Amniotic stem cell (primary cell): ENCODE measurements around the gene SLC27A5.
"Not testable (repeated sequence)": the region's sequence is repeated elsewhere in the genome, so short reads cannot be mapped to it uniquely, and the experiment has no call there.

Experiments
- DNase-seq: peaks from one replicate; lab custom pipeline; 2025; lab: John Stamatoyannopoulos, UW

SLC27A5 gene

DNA sequence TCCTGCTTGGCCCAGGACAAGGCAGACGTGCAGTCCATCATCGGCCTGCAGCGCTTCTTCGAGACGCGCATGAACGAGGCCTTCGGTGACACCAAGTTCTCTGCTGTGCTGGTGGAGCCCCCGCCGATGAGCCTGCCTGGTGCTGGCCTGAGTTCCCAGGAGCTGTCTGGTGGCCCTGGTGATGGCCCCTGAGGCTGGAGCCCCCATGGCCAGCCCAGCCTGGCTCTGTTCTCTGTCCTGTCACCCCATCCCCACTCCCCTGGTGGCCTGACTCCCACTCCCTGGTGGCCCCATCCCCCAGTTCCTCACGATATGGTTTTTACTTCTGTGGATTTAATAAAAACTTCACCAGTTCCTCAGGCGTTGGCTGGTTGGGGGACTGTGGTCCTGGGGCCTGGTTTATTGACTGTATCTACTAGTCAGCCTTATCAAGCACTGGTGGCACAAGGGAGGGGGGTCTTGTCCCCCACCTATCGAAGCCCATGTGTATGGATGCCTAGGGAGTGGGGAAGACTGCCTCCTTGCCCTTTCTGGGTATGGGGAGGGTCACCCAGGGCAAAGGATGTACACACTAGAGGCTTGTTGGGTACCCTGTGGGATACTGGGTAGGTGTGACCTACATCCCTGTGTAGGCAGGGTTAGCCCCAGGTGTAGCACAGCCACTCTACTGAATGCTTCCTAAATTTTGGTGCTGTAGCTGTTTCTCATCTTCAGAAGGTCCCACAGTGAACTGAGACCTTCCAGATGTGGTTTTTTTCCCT, 38.8 kb upstream of the SLC27A5 start:
- DNase-seq: no peak

GRCh38 chr19:58549664-58550361, 38.0 kb upstream of the SLC27A5 start:
- no peak for DNase-seq

GRCh38 chr19:58548859-58549663, 37.3 kb upstream of the SLC27A5 start:
- DNase-seq: no peak

- DNase-seq: no peak
These were observed 35.8 kb upstream of the SLC27A5 start for GRCh38 chr19:58547323-58548312.

DNA sequence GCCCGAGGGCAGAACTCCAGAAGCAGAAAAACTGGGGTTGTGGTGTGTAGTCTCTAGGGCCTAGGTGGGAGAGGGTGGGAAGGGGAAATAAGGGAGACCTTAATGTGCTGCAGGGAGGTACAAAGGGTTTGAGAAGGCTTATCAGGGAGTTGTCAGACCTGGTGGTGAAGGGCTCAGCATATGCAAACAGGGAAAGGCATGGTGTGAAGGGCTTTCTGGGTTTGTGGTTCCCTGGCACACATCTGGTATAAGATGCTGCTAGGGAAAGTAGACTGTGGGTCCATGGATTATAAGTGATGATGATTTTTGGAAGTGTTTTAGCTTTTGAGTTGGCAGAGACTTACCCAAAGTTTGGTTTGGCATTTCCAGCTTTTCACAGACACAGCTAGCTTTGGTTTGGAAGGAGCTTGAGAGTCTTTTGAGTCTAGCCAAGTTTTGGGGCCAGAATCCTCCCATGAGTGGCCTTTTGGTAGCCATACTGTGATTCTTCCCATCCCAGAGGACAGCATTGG, 34.3 kb upstream of the SLC27A5 start:
- DNase-seq: no peak

DNA sequence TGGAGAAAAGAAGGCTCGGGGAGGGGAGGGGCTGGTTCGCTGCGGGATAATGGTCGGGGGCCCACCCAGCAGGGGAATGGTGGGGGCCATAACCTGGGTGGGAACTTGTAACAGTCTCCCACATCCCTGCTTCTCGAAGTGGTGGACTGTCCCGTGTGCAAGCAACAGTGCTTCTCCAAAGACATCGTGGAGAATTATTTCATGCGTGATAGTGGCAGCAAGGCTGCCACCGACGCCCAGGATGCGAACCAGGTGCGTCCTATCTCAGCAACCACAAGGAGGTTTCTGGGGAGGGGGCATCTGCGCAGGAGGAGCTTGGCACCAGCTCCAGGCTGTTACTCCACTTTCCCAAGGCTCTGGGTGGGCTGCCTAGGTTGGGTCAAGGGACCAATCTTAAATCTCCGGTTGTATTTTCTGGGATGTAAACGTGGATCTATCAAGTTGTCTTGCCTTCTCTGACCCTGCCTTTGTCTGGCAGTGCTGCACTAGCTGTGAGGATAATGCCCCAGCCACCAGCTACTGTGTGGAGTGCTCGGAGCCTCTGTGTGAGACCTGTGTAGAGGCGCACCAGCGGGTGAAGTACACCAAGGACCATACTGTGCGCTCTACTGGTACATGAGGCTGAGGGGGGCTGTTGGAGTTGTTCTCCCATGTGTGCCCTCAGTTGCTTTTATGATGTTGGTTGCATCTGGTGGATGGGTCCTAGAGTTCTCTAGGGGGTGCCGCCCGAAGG, 33.7 kb upstream of the SLC27A5 start:
- DNase-seq: no peak

DNA sequence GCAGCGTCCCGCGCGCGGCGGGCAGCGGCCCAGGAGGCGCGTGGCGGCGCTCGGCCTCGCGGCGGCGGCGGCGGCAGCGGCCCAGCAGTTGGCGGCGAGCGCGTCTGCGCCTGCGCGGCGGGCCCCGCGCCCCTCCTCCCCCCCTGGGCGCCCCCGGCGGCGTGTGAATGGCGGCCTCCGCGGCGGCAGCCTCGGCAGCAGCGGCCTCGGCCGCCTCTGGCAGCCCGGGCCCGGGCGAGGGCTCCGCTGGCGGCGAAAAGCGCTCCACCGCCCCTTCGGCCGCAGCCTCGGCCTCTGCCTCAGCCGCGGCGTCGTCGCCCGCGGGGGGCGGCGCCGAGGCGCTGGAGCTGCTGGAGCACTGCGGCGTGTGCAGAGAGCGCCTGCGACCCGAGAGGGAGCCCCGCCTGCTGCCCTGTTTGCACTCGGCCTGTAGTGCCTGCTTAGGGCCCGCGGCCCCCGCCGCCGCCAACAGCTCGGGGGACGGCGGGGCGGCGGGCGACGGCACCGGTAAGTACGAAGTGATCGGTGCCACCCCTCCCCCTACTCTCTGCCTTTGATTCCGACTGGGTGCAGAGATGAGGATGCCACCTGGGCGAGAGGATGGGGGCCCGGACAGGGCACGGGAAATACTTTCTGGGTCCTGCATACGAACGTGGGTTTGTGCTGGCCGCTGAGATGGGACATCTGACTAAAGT, 32.9 kb upstream of the SLC27A5 start:
- DNase-seq: no peak

GRCh38 chr19:58543826-58544590, 32.2 kb upstream of the SLC27A5 start, which contains the start of gene TRIM28:
Gene TRIM28 (plus strand): TSS chr19:58544064. CDS start chr19:58544758, 694 bp downstream.
- DNase-seq: no peak

DNA sequence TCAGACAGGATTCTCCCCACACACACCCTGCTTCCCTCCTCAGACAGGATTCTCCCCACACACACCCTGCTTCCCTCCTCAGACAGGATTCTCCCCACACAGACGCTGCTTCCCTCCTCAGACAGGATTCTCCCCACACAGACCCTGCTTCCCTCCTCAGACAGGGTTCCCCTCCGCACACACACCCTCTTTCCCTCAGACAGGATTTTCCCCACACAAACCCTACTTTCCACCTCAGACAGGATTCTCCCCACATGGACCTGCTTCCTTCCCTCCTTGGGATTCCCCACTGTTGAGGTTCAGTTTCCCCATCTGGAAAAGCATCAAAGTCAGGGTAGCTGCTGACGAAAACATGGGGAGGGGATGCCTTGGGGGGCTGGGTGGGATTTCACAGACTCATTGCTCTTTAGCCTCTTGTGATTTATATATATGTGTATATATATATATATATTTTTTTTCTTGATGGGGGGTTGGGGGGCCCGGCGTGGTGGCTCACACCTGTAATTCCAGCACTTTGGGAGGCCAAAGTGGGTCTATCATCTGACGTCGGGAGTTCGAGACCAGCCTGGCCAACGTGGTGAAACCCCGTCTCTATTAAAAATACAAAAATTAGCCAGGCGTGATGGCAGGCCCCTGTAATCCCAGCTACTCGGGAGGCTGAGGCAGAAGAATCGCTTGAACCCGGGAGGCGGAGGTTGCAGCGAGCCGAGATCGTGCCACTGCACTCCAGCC, 31.0 kb upstream of the SLC27A5 start:
- DNase-seq: not testable (repeated sequence)

DNA sequence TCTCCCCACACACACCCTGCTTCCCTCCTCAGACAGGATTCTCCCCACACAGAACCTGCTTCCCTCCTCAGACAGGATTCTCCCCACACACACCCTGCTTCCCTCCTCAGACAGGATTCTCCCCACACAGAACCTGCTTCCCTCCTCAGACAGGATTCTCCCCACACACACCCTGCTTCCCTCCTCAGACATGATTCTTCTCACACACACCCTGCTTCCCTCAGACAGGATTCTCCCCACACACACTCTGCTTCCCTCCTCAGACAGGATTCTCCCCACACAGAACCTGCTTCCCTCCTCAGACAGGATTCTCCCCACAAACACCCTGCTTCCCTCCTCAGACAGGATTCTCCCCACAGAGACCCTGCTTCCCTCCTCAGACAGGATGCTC, 27.4 kb upstream of the SLC27A5 start:
- not testable (repeated sequence) for DNase-seq

DNA sequence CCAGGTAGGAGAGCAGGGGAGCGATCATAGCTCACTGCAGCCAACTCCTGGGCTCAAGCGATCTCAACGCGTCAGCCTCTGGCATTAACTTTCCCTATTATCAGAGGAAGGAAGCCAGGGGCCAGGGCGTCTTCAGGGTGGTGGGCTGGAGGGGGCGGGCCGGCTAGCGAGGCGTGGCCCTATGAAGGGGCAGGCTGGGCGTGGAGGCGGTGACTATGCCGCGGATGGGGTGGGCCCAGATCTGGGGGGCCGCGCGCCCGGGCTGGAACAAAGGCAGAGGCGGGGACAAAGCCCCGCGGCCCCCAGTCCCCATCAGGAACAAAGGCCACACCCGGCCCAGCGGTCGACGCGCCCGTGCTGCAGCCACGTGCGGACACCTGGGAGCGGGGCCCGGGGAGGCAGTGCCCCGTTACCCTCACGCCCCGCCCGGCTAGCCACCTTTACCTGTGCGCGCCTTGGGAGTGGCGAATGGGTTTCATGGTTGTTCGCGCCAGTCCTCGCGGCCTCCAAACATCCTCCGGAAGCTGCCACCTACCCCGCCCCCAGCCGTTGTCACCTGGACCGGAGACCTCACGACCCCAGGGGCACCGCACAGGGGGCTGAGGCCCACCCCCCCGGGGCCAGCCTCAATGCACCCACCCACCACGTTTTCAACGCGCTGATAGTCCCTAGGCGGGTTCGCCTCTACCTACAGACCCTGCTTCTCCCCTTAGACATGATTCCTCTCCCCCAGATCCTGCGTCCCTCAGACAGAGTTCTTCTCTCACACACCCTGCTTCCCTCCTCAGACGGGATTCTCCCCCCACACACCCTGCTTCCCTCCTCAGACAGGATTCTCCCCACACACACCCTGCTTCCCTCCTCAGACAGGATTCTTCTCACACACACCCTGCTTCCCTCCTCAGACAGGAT, 26.7 kb upstream of the SLC27A5 start:
- no peak for DNase-seq

DNA sequence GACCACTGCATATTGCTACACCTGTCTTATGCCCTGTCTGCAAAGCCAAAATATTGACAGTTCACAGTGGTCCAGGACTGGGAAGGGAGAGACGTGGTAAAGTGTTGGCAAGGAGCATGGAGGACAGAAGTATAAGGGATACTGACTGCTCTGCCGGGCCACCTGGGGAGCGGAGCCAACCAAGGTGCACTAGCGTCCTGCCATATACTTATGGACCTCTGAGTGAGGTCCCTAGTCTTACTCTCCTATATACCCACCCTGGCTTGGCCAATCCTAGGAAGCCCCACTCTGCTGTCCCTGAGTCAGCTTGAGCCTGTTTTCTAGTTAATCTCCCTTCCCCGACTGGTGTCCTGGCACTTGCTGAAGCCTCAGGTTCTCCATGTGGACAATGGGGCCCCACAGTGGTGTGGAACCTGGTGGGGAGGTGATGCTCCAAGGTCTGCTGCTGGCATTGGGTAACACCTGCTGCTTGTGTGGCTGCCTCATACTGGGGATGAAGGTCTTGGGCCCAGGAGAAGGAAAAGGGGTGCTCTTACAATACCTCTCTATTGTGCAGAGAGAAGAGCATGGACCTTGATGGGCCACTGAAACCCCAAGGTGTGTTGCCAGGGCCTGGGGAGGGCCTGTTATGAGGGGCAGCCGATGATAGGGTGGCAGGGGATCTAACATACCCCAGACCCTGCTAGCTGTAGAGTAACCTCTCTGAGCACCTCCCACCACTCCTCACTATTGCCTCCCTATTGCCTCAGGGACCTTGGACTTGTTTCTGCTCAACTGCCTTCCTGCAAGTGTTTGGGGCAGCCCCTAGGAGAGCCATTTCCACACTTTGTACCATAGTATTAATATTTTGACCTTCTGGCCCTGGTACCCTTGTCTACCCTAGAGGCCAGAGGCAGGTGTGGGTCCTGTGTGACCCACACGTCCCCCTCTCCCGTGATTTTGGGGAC, 25.3 kb upstream of the SLC27A5 start:
- no peak for DNase-seq

GRCh38 chr19:58535857-58536256, 24.1 kb upstream of the SLC27A5 start:
- no peak for DNase-seq

DNA sequence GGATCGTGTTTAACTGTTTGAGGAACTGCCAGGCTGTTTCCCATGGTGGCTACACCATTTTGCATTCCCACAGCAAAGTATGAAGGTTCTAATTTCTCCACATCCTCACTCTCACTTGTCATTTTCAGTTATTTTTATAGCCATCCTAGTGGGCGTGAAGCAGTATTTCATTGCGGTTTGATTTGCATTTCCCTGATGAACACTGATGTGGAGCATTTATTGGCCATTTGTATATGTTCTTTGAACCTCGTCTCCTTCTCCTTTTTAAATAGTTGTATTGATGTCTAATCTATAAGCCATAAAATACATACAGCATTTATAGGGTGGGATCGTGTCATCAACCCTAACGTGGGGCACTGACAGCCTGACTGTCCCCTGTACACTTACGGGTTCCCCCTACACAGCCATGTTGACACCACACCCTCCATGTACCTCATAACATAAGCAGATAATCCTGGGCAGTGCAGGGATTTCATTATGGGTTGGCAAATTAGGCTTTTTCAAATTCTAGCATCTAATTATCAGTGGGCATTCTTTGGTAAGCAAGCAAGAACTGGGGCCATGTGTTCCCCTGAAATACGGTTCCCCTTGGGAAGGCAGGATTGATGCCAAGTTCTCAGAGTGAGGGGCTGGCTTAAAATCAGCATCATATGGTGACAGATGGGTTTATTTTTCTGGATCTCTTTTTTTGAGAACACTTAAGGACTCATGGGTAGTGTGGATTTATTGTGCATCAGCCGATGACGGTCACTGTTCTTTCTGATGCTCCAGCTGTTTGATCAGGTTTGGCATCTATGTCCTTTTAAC, 19.4 kb upstream of the SLC27A5 start:
- no peak for DNase-seq

DNA sequence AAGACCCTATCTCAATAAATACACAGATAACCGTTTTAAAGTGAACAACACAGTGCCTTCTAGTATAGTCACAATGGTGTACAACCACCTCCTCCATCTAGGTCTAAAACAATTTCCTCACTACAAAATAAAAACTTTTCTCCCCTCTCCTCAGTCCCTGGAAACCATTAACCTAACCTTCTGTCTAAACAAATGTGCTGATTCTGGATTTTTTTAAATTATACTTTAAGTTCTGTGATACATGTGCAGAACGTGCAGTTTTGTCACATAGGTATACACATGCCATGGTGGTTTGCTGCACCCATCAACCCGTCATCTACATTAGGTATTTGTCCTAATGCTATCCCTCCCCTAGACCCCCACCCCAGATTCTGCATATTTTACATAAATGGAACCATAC, 17.6 kb upstream of the SLC27A5 start:
- no peak for DNase-seq
